SHP77 (cell line): ENCODE results near the gene EDIL3.

ENCODE experiments used
- DNase-seq, 2 experiments: peaks; one replicate each; lab custom pipeline; 2025; lab: John Stamatoyannopoulos, UW

The EDIL3 gene

DNA sequence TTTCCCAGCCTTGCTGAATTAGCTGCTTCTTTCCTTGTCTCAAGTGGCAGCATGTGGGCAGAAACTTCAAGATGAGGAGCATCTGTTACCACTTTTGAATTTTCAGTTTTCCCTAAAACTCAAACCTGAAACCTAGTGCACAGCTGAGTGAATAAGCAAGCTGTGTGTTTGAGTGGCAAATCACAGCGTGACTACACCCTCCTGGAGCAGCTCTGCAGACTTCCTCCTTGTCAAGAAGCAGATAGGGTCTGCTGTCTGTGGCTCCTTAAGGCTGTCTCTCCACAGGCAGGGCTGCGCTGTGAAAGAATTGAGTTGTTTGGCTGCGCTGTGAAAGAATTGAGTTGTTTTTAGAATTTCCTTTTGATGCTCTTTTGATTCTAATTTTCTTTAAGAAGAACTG lies 484.4 kb downstream of the EDIL3 start:
- DNase-seq: no peak

DNA sequence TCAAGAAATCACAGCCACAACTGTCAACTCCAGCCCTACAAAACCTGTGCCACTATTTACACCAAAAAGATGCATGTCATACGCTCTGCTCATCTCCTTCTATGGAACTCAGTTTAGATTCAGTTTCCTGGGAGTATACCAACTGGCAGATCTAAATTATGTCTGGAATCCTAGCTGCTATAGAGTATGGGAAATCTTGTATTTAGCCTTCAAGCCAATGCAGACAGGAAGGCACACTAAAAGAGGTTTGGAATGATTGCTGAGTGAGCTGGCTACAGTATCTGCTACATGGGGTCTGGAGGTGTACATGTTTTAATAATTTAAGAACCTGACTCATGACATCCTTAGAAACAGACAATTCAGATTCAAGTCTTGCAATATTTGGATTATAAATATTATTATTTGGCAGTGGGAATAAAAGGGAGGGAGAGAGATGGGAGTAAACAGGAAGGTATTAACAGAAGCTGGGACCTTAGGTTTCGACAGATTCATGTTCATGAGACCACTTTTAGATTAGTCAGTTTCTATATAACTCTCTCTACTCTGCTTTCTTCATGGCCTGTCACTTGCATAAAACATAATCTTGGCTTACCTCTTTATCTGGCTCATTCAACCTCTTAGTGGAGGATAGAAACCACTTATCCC lies 485.2 kb downstream of the EDIL3 start:
- DNase-seq: no peak

- DNase-seq: no peak
These were observed 488.8 kb downstream of the EDIL3 start for GRCh38 chr5:83895860-83896259.

- DNase-seq: no peak
These were observed 493.4 kb downstream of the EDIL3 start for GRCh38 chr5:83891261-83891660.
